Fibroblast of lung (primary cell): ENCODE results near the gene APBA2.

ENCODE experiments used
- CTCF ChIP-seq, 2 donors: IDR thresholded peaks in 1 of 2; conservative IDR thresholded peaks in 1 of 2; 1 replicate in 1 of 2; 2 replicates in 1 of 2; pipeline ENCODE4 v1.5.1; 2011 to 2012; ENCODE audit warnings: low read length in 2 of 2, control low read depth in 1 of 2, inconsistent platforms in 1 of 2, low read depth in 1 of 2, mild to moderate bottlenecking in 1 of 2
- EZH2 ChIP-seq: IDR thresholded peaks from 2 replicates; pipeline ENCODE4 v1.5.1; 2012; ENCODE audit warnings: low read length, control low read depth, mild to moderate bottlenecking; ENCODE audit errors: missing control alignments

- TF ChIP-seq EZH2 (no peak), CTCF (conservative IDR thresholded peaks at IDR 0.05 in 1 of 2, IDR thresholded peaks at IDR 0.05 in 1 of 2; ENCODE audit: low read depth in 1 of 2, low read length in 2 of 2) (no peak)
Measured at GRCh38 chr15:29054171-29055045, 168.6 kb downstream of the APBA2 start.
